T-helper 1 cell treated with Interleukin-12 subunit alpha and Interleukin-12 subunit beta and Interleukin-4 antibody, amounts not matched to agents 30 ng/mL and 1 ng/mL, for 36 hours (primary cell): ENCODE results near the gene PDZRN3. TPM values are rescaled to one million over a fixed set of nuclear protein-coding genes. Genes with fewer than 3 reads are reported as not detected.

Source experiments
- intact Hi-C: fragments of 100-400 bp; cut with micrococcal nuclease; formaldehyde crosslinking; loops from one replicate; pipeline ENCODE4 v1.15.1; 2024
- total RNA-seq: library from RNA; stranded (reverse); gene quantifications from 2 replicates; pipeline ENCODE4 v1.2.3, GENCODE V29; 2022

Gene PDZRN3
- not detected in 2 replicates for total RNA-seq

DNA sequence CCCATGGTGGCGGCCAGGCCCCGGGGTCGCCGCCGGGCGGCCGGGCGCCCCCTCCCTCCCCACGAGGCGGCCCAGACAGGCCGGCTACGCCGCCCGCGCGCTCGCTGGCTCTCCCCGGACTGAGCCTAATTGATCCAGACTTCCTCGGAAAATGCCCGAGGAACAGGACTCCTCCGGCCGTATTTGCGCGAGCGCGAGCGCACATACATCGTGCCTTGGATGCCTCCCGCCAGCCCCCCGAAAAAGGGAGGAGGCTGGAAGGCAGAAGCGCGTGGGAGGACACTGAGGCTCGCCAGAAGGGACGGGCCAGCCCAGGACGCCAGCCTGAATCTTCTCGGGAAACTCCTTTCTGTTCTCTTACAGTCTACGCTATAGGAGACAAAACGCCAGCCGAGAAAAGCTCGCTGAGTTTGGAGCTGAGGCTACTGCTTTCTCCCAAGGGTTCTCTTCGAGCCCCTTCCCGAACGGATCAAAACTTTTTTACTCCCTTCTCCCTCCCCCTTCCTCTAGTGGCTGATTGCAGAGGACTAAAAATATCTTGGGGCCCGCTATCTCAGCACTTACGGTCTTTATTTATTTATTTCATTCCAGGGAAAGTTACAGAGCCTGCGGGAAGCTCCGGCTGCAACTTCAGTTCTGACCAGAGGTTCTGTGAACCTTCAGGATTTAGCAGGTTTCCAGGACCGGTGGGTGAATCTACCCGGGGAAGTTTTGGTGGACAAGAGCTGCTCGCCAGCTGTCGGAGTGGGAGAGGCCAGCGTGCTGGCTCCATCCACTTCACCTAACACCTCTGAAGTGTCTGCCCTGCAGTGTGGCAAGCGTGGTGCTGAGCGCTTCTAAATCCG is at the start of gene PDZRN3:
TSS of gene PDZRN3 (minus strand) at position 121 of the 845 bp plus-strand sequence.
- intact Hi-C loops = no loop called here

DNA sequence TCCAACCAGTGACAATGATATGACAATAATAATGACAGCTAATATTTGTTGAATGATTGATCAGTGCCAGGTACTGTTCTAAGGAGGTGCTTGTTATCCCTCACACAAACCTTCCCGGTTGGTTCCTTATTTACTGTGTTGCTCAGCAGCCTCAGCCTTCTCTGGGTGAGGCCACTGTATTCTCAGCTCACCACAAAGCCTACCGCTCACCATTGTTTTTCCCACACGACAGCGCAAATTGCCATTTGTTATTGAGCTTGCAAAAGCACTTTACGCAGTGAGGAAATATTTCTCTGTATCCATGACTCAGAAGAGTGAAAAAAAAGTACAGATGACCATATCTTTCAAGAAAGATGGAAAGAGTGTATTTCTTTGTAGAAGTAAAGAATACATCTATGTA is 49.5 kb upstream of the PDZRN3 start:
- intact Hi-C loops = no loop called here

DNA sequence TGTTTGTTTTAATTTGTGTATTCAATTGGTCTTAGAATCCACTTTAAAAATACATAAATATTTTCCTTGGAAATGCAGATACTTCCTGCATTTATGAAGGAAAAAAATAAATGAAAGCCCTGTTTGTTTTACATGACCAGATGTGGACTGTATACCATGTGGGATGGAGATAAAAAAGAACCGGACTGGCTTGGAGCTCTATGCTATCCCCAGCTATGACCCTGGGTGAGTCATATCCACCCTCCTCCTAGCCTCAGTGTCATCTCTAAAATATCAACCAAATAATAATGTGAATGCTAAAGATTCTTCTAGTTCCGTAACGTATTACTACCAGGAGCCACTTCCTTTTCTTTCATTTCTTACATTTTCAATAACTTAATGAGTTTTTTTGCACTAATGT is 44.5 kb upstream of the PDZRN3 start:
- intact Hi-C loops = no loop called here

DNA sequence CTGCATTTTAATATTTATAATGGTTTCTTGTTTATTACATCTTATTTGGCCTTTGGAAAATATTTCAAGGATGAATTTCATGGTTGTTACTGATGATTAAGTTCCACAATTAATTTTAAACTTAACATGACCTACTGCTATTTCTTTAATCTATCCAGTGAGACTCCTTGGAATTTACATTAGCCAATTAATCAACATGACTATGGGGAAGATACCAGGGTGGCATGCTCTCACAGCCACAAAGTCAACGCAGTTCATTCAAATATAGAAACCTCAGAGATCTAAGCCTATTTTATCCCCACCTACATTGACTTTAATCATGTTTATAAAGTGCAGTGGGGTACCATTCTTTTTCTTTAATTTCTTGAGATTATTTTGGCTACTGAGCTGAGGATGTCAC is 43.6 kb upstream of the PDZRN3 start:
- intact Hi-C loops = no loop called here

DNA sequence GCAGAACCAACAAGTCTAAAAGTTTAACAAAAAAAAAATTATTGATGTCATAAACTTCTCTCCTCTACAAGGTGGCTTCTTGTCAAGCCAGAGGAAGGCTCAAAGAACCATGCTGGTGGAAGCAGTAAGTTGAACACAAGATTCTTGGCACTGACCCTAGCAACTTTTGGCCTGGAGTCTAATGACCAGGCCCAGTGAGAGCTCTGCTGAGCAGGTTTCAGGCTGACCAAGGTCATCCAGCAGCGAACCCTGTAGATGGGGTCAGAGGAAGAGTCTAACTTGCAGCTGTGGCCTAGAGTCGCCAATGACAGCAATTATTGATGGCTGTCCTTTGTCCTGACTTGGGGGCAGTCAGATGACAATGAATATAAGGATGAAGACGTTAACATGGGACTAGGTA is 43.1 kb upstream of the PDZRN3 start:
- intact Hi-C loops = no loop called here

DNA sequence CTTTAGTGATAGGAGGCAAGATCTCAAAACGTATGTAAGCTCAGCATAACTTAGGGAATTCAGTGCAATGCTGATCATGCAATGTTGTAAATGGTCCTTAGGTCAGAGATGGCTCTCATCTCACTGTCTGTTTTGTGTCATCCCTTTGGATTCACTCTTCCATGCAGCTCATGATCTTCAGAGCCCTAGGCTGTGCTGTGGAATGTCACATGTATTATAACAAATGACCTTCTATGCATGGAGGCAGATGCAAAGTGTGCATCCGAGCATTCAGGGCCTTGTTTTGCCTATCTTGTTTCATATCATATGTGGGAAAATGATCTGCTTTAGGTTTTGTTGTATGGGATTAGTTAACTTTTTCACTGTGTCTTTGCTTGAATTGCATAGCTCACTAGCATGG is 40.5 kb upstream of the PDZRN3 start:
- intact Hi-C loops = no loop called here

DNA sequence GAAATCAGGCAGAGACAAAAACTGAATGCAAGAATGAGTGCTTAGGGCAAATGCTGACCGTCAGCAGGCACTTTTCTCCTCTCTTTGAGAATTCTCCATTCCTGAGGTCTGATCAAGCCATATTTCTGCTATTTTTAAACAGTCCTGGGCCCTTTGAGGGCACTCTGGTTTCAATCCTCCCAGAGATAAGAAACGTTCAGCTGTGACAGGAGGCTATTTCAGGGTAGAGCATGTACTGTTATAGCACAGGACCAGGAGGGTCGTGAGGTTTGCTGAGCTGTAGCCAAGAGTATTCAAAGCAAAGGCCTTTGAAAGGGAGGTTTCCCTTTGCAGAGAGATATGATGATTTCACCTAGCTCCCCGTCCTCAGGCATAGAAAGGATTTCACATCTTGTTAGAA is 39.6 kb upstream of the PDZRN3 start:
- intact Hi-C loops = no loop called here

DNA sequence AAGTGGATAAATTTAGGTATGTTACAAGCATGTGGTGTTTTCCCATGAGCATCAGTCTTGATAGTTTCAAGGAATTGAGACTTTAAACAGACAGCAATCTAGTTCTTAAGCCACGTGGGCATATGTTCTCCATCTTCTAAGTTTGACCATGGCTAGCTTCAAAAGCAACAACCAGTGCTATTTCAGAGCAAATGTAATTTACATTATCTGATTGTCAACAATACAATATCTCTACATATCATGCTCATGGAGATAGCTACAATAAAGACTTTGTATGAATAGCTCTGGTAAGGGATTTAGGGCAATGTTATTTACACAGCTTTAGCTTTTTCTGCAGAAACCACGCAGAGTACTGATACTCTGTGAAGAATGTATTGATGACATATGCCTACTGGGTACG is 38.8 kb upstream of the PDZRN3 start:
- intact Hi-C loops = no loop called here

DNA sequence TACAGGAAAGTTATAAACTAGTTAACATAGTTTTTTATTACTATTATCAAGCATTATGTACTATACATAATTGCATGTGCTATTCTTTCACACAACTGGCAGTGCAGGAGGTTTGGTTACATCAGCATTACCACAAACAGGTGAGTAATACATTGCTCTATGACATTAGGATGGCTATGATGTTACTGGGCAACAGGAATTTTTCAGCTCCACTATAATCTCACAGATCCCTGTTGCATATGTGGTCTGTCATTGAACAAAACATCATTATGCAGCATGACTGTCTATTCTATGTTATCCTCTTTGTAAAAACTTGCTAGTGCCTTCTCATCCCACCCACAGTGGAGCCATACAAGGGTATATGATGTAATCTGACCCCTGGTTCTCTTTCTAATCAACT is 36.5 kb upstream of the PDZRN3 start:
- intact Hi-C loops = no loop called here

DNA sequence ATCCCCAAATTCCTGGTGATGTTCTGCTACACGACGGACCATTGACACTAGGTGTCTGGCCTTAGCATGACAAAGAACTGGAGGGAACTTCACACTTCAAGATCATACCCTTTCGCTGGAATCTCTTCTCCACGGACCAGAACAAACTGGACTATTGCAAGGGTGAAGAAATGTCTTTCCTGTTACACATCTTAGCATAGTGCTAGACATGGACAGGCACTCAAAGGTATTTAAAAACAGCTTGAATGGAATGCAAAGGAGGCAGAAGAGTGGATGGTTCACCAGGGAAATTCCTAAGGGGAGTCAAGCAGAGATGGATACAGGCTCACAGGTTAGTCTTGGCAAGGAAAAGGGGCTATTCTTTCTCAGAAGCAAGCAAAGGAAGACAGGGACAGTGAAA is 33.5 kb upstream of the PDZRN3 start:
- intact Hi-C loops = no loop called here

DNA sequence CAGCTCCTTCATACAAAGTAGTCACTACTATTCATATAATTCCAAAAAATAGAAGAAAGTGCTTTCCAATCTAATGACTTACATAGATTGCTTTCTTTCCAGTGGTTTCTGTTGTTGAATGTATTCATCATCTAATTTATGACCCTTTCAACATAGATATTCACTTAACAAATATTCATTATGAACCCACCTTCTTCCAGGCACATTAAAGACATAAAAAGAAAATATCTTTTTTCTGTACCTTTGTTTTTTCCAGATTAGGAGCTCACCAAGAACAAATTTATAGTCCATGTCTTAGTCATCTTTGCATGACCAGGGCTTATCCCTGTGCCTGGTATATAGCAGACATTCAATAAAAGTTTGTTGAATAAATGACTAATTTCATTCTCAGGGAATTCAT is 32.4 kb upstream of the PDZRN3 start:
- intact Hi-C loops = no loop called here

DNA sequence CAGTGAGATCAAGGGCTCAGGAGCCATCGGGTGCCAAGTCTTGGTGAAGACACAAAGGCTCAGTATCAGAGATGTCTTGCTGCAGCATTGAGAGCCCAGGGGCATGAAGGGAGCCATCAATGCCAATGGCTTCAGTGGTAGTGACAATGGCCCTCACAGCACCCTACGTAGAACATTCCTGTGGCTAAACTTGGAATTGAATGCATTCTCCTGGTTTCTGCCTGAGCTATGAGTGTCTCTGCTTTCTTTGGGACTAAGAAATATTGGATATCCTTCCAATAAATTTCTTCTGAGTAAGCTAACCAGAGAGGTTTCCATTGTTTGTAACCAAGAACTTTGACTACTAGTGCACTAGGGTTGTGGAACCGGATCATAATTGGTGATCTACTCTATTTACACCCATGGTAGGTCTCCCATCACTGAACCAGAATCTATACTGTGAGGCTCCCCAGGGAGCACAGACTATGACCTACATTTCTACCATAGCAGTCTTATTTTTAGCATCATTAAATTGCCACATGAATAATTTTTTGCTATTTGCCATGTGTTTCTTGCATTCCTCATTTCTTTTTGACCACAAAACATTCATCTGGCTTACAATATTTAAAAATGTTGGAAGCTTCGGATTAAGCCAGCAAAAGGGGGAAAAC is 31.6 kb upstream of the PDZRN3 start:
- intact Hi-C loops = no loop called here

DNA sequence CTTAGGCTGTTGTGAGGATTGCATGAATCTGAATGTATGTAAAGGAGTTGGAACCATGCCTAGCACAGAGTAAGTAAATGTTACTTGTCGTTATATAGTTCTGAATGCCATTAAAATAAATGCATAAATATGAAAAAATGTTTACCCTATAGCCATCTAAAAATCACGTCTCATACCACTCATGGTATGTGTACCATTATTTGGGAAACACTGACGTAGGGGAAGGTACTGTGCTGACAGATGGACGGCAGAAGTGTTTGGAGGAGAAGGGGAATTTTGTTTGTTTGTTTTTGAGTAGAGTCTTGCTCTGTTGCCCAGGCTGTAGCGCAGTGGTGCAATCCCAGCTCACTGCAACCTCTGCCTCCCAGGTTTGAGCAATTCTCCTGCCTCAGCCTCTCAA is 30.5 kb upstream of the PDZRN3 start:
- intact Hi-C loops = no loop called here

DNA sequence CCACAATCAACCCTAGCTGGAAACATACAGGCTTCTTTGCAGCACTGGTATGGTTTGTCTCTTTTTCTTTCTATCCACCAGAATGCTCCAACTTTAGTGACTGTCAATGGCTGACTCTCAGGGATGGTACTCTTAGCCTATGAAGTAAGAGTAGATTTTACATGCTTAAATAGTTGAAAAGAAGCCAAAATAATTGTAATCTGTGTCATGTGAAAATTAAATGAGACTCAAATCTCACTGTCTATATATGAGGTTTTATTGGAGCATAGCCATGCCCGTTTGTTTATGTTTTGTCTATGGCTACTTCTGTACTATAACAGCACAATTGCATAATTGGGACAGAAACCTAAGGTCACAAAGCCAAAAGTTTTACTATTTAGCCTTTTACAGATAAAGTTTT is 29.1 kb upstream of the PDZRN3 start:
- intact Hi-C loops = no loop called here

DNA sequence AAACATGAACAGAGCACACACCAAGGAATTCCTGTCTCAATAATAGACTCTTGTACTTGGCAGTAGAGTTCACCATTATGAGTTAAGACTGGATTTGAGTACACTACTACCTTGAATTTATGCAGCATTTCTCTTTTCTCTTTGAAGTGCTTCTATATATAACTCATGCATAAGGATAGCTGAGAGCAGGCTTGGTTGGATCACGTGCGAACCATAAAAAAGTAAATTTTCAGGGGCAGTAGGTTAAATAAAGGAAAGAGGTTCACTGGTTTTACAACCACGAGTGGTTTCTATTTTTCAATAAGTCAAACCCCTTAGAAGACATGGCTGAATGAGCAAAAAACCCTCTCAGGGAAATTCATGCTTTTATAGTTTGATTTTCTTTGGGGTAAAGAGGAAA is 28.6 kb upstream of the PDZRN3 start:
- intact Hi-C loops = no loop called here

DNA sequence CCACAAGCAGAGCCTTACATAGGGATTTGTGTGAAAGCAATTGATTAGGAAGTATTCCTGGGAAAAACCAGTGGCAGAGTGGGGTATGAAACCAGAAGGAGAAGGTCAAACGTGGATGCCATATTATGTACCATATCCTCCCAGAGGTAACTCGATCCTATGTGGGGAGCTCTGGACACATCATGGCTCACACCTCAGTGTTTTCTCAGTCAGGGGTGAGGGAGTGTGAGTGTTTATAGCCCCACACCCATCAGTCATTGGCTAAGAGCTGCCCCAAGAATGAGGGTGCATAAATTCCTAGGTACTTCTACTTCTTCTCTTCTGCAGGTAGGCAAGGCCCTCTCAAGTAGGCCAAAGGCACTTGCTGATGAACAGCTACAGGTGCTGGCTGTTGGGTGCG is 28.2 kb upstream of the PDZRN3 start:
- intact Hi-C loops = no loop called here

DNA sequence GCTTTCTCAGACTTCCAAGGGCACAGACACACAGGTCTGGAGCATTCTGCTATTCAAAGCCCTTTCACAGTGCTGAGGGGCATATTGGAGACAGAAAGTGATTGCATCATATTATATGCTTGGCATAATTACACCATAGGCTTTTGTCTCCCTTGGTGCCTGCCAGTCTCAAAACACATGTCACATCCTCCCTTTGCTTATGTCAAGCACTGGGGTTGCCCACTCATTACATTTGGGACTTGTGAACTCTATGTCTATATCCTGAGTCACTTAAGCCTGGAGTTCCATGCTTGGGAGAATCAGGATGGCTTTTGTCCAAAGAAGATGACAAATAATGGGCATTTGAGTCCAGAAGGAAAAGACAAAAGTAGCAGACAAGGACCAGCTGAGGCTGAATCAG is 12.3 kb upstream of the PDZRN3 start:
- intact Hi-C loops = no loop called here

DNA sequence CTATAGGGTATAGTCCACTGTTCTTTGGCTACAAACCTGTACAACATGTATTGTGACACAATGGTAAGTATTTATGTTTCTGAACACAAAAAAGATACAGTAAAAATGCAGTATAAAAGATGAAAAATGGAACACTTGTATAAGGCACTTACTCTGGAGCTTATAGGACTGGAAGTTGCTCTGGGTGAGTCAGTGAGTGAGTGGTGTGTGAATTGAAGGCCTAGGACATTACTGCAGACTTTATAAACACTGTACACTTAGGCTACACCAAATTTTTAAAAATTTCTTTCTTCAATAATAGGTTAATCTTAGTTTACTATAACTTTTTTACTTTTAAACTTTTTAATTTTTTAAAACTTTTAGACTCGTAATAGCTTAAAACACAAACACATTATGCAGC is 10.5 kb upstream of the PDZRN3 start:
- intact Hi-C loops = no loop called here

DNA sequence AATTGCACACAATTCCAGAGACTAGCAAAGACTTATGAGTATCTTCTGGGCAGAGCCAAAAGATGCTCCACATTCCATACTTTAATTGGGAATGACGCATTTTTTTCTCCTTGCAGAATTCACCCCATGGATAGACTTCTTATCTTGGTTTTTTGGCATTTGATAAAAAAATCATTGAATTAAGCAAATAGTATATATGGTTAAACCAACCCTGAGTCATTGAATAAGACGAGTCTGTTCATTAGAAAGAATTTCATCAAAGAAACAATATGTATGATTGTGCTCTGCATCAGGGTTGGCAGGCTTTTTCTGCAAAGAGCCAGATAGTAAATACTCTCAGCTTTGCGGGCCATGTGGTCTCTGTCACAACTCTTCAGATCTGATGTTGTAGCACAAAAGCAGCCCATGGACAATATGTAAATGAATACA is 9.2 kb upstream of the PDZRN3 start:
- intact Hi-C loops = no loop called here

DNA sequence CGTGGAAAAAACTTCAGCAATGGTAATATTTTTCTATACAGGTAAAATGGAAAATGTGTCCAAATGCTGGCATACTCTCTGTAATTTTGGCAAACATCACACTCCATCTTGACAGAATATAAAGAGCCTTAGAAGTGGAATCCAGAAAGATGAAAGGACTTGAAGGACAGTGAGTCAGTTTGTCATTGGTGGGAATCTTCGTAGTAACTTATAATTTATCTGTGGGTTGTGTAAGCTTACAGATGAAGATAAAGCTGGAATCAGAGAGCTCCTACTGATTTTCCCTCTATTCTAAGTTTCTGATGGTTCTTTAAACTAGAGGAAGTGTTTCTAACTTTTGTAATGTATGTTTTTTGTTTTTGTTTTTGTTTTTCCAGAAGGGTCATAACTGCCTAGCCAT is 8.7 kb upstream of the PDZRN3 start:
- intact Hi-C loops = no loop called here

DNA sequence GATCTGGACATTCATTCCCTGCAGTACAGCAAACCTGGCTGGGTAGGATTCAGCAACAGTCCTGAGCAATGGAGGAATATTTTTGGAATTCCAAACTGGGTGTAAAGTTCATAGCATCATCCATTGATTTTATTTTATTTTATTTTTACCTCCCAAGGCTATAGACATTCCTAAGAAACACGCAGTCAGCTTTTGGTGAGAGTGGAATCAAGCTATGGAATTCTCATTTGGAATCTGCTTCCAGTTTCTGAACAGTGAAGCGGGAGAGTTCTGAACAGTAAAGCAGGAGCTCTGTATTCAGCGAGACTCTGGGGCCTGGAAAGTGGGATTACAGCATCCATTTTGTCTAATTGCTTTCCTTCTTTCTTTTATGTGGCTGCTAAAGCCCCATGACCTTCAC is 1.4 kb upstream of the PDZRN3 start:
- intact Hi-C loops = no loop called here

DNA sequence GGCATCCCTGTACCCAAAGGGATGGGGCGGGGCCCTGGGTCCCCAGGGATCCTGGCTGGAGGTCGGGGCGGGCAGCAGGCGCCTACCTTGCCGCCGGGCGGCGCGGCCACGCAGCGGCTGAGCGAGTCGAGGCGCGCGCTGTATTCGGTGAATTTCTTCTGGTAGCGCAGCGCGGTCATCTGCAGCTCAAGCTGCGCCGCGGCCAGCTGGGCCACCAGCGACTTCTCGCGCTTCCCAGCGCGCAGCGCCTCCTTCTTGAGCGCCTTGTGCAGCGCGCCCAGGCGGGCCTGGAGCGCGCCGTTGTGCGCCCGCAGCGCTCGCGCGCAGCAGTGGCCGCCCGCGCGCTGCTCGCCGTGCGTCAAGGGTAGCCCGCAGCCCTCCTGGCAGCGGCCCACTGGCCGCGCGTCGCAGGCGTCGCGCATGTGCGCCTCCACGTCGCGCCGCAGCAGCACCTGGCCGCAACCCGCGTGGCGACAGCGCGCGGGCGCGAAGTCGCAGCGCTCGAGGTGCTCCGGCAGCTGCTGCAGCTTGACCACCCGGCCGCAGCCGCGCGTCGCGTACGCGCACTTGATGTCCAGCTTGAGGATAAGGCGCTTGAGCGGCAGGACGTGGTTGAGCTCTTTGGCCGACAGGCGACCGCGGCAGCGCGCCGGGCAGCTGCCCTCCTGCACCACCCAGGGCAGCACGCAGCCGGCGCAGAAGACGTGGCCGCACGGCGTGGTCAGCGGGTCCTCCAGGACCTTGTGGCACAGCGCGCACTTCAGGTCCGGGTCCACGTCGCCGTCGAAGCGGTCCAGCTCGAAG is 522 bp downstream of the PDZRN3 start:
- intact Hi-C loops = no loop called here
